Breast epithelium (tissue), 4 donors: ENCODE data around the gene TTBK1. TPM values are rescaled to one million over a fixed set of nuclear protein-coding genes. Genes with fewer than 3 reads are reported as not detected.

Experiments
- DNase-seq, 2 donors: peaks; one replicate each; pipeline ENCODE4 v3.0.0-alpha.2; 2019; ENCODE audit warnings: low spot score in 2 of 2
- H3K27ac ChIP-seq, 2 donors: fragments of 200-600 bp; sonication (generic) in 1 of 2; one replicate each; pipeline ENCODE4 v1.5.1; 2016 to 2019; ENCODE audit warnings: mild to moderate bottlenecking in 1 of 2
- H3K27me3 ChIP-seq, 2 donors: fragments of 200-600 bp; sonication (generic) in 1 of 2; one replicate each; pipeline versions ENCODE4 v1.5.1 to v1.6.0; 2017 to 2019; ENCODE audit warnings: control low read depth in 1 of 2, mild to moderate bottlenecking in 1 of 2
- H3K36me3 ChIP-seq: fragments of 200-600 bp; one replicate; pipeline ENCODE4 v1.5.1; 2019
- H3K4me1 ChIP-seq, 2 donors: fragments of 200-600 bp; sonication (generic); one replicate each; pipeline ENCODE4 v1.5.1; 2016 to 2019; ENCODE audit warnings: control low read depth in 1 of 2
- H3K4me3 ChIP-seq, 3 donors: fragments of 200-600 bp; sonication (generic); 1 replicate in 2 of 3; 2 replicates in 1 of 3; pipeline ENCODE4 v1.5.1; 2016 to 2019; ENCODE audit warnings: mild to moderate bottlenecking in 3 of 3, moderate library complexity in 2 of 3
- H3K9me3 ChIP-seq, 2 donors: fragments of 200-600 bp; sonication (generic) in 1 of 2; one replicate each; pipeline ENCODE4 v1.5.1; 2016 to 2019; ENCODE audit warnings: control low read depth in 1 of 2
- POLR2A ChIP-seq: fragments of 450-650 bp; IDR thresholded peaks from one replicate; pipeline ENCODE4 v1.6.1; 2016; ENCODE audit warnings: antibody characterized with exemption, mild to moderate bottlenecking, moderate library complexity
- POLR2AphosphoS5 ChIP-seq, 3 donors: sonication (generic); formaldehyde crosslinking; IDR thresholded peaks; one replicate each; pipeline ENCODE4 v1.6.1; 2017; ENCODE audit warnings: antibody characterized with exemption in 3 of 3
- intact Hi-C: fragments of 100-400 bp; cut with DNase I; formaldehyde crosslinking; loops from one replicate; pipeline ENCODE4 v1.15.1; 2023; ENCODE audit warnings: low total_unique reads
- total RNA-seq, 3 donors: library from RNA; depleted of rRNA; stranded (reverse); fragments of >200 nt; gene quantifications; one replicate each; pipeline ENCODE4 v1.1.0, GENCODE V29; 2016
- TF ChIP-seq, protein P1 (sequence below), 3 donors: fragments of 450-650 bp; IDR thresholded peaks; one replicate each; pipeline ENCODE4 v1.5.1; 2016 to 2017; ENCODE audit warnings: antibody characterized with exemption in 3 of 3, mild to moderate bottlenecking in 3 of 3, moderate library complexity in 3 of 3

The TTBK1 gene
- total RNA-seq, 3 donors from 2014 or later, result under 0.01 TPM; not detected in 2

DNA sequence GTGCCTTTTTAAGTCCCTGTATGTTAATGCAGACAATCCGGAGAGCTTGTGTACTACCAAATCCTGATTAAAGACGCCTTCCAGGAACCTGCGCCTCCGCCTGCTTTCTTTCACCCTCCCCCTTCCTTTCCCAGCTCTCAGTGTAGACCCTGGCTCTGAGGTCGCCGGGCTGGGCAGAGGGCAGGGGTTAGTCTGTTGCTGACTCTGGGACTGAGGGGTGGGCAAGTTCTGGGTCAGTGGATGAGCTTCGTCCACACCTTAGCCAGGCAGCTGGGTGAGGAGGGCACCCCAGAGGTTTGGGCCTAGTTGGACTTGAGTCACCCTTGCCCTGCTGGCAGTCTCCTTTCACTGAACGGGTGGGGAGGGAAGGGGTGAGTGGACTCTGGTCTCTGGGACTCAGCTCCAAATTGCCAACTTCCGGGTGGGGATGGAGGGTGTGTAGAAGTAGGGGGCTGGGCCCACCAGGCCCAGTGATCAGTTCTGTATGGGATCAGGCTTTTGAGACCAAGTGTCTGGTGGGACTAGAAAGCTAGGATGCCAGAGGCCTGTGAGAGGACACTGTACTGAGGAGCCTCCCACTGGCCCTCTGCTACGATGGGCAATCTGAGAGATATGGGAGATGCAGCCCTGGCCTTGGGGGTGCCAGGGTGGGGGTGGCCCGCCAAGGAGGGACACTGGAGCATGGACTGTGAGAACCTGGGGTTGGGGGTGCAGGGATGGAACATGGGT, 33.5 kb downstream of the TTBK1 start:
- Histone ChIP-seq H3K27me3 (peaks cover 0 to 12% of the 10 kb centered on the region in 2 donors), H3K27ac (no peak overlapping the region), H3K4me1 (peaks cover 0 to 8% of the 10 kb centered on the region in 2 donors), H3K9me3 (no peaks in the 10 kb centered on the region), H3K36me3 (no peaks in the 10 kb centered on the region), H3K4me3 (no peak overlapping the region)
- TF ChIP-seq POLR2AphosphoS5 (IDR thresholded peaks at IDR 0.05), result no peak
- TF ChIP-seq POLR2A, result no peak
- TF ChIP-seq, protein P1, sequence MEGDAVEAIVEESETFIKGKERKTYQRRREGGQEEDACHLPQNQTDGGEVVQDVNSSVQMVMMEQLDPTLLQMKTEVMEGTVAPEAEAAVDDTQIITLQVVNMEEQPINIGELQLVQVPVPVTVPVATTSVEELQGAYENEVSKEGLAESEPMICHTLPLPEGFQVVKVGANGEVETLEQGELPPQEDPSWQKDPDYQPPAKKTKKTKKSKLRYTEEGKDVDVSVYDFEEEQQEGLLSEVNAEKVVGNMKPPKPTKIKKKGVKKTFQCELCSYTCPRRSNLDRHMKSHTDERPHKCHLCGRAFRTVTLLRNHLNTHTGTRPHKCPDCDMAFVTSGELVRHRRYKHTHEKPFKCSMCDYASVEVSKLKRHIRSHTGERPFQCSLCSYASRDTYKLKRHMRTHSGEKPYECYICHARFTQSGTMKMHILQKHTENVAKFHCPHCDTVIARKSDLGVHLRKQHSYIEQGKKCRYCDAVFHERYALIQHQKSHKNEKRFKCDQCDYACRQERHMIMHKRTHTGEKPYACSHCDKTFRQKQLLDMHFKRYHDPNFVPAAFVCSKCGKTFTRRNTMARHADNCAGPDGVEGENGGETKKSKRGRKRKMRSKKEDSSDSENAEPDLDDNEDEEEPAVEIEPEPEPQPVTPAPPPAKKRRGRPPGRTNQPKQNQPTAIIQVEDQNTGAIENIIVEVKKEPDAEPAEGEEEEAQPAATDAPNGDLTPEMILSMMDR (IDR thresholded peaks at IDR 0.05), result no peak
- intact Hi-C loops, result no loop called here
- DNase-seq, result no peak

DNA sequence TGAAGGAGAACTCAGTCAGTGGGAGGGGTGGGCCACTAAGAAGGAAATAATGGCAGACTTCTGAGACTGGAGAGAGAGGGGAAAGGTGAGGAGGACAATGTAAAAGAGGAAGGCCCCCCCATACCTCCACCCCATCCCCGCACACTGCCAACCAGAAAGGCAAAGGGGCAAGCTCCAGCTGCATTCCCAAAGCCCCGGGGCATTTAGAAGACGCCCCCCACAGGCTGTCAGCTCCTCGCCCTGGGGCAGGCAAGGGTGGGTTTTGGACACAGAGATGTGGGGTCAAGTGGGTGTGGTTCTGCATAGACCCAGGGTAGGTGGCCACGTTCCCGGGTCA, 34.0 kb downstream of the TTBK1 start:
- Histone ChIP-seq H3K9me3 (no peaks in the 10 kb centered on the region), H3K27ac (no peak overlapping the region), H3K36me3 (no peaks in the 10 kb centered on the region), H3K4me3 (no peak overlapping the region), H3K4me1 (peaks cover 0 to 8% of the 10 kb centered on the region in 2 donors), H3K27me3 (peaks cover 0 to 14% of the 10 kb centered on the region in 2 donors)
- intact Hi-C loops, result no loop called here
- no peak for DNase-seq
- TF ChIP-seq, protein P1 (IDR thresholded peaks at IDR 0.05), result no peak
- TF ChIP-seq POLR2A, result no peak
- no peak for TF ChIP-seq POLR2AphosphoS5 (IDR thresholded peaks at IDR 0.05)

DNA sequence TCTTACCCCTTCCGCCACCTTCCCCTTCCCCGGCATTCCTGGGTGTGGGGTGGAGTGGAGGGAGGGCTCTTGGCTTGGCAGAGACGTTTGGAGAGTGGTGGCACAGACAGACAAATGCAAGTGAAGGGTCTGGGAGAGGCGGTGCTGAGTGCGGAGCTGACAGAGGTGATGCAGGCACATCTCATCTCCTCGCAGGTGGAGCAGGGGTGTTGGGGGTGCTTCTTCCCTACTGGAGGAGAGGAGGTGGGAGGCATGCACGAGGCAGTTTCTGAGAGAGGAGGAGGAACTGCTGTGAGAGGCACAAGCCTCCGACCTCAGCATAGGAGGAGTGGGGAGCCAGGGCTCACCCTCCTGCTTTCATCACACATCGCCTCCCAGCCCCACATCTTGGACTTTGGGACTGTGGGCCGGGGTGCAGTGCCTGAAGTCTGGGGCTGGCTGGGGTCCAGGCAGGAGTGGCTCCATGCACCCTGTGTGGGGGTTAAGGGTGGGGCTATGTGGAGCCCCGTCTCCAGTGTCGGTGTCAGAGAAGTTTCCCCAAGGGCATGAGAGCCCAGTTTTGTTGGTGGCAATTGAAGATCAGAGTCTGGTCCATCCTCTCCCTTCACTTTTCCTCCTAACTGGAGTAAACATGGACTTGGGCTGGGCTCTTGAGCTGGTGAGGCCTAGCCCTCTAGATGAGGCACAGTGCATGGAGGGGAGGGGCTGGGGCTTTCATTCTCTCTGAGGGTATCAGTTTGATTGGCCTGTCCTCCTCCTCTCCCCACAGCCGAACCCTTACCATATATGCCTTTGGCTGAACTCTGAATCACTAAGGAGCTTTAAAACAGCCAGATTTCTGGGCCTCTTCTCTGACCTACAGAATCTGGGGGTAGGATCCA, 34.6 kb downstream of the TTBK1 start:
- no peak for DNase-seq
- Histone ChIP-seq H3K4me3 (no peak overlapping the region), H3K27ac (no peak overlapping the region), H3K9me3 (no peaks in the 10 kb centered on the region), H3K4me1 (peaks cover 0 to 8% of the 10 kb centered on the region in 2 donors), H3K36me3 (no peaks in the 10 kb centered on the region), H3K27me3 (peaks cover 0 to 19% of the 10 kb centered on the region in 2 donors)
- TF ChIP-seq POLR2A (no peak), POLR2AphosphoS5 (IDR thresholded peaks at IDR 0.05) (no peak)
- TF ChIP-seq, protein P1 (IDR thresholded peaks at IDR 0.05), result no peak
- intact Hi-C loops, result no loop called here

DNA sequence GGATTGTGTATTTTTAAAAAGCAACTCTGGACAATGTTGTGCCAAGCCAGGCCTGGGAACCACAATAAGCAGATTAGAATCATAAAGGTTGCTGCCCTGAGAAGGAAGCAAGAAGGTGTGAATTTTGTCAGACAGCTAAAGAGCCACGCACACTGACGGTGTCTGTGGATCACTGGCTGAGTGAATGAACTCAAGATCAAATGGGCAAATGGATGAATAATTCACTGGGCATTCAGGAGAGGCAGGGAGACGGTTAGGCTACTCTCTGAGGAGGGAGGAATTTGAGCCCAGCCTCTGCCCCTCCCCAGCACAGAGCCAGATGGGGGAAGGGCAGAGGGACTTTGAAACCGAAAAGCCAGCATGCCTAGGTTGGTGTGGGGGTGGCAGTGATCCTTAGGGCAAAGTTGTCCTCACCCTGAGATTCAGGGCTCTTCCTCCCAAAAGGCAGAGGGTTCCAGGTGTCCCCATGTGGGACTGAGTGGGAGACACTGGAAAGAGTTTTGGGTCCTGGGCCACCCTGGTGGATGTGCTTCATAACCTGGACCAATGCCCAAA, 35.3 kb downstream of the TTBK1 start:
- Histone ChIP-seq H3K9me3 (no peaks in the 10 kb centered on the region), H3K36me3 (no peaks in the 10 kb centered on the region), H3K4me3 (no peak overlapping the region), H3K27me3 (peaks cover 0 to 26% of the 10 kb centered on the region in 2 donors), H3K27ac (no peak overlapping the region), H3K4me1 (peaks cover 0 to 8% of the 10 kb centered on the region in 2 donors)
- DNase-seq, result no peak
- TF ChIP-seq, protein P1 (IDR thresholded peaks at IDR 0.05), result no peak
- TF ChIP-seq POLR2A (no peak), POLR2AphosphoS5 (IDR thresholded peaks at IDR 0.05) (no peak)
- intact Hi-C loops, result no loop called here
